Endothelial cell of umbilical vein (primary cell): ENCODE results near the gene NECTIN4. TPM values are rescaled to one million over a fixed set of nuclear protein-coding genes. Genes with fewer than 3 reads are reported as not detected.
A peak's percentile ranks its signal among the peaks of the same experiment; 100 is the strongest.

Experiments
- BruUV-seq: library from RNA; stranded (reverse); fragments of 400-500 nt; replicated peaks from 2 replicates; lab custom pipeline; 2021; lab: Mats Ljungman, UMichigan
- CTCF ChIA-PET: fragments of 300-600, 350-600 bp; sonication (Branson Sonifier 250); formaldehyde crosslinking; loops from one replicate; lab custom pipeline; 2021; ENCODE audit warnings: antibody characterized with exemption, inconsistent platforms; lab: Charles Lee
- POLR2A ChIA-PET: fragments of 300-600, 350-600 bp; sonication (Branson Sonifier 250); formaldehyde crosslinking; loops from one replicate; lab custom pipeline; 2021; ENCODE audit warnings: antibody characterized with exemption, inconsistent platforms; lab: Charles Lee
- DNase-seq: peaks from one replicate; pipeline ENCODE4 v3.0.0-alpha.2; 2011; ENCODE audit warnings: low read depth, low spot score
- FAIRE-seq: peaks from 2 replicates; lab custom pipeline; 2011; peaks lifted over from hg19 to GRCh38; lab: Jason Lieb, UNC
- H2AFZ ChIP-seq: 2 replicates; pipeline ENCODE4 v1.6.0; 2012; ENCODE audit warnings: low read depth, low read length, control low read depth, inconsistent platforms
- H3K27ac ChIP-seq: 2 replicates; pipeline ENCODE4 v1.5.1; 2011; ENCODE audit warnings: low read depth, mild to moderate bottlenecking, control low read depth, low read length, moderate library complexity; ENCODE audit not compliant: insufficient read depth
- H3K27me3 ChIP-seq, 2 experiments: 2 replicates each; pipeline versions ENCODE4 v1.6.0 to v1.6.1; 2011; ENCODE audit warnings: low read length in 2 of 2, mixed read lengths in 1 of 2; ENCODE audit not compliant: control insufficient read depth in 2 of 2, insufficient read depth in 2 of 2
- H3K36me3 ChIP-seq, 2 experiments: 2 replicates in 1 of 2; 3 replicates in 1 of 2; pipeline ENCODE4 v1.5.1; 2011; ENCODE audit warnings: low read length in 2 of 2, mild to moderate bottlenecking in 1 of 2, moderate library complexity in 1 of 2; ENCODE audit not compliant: control insufficient read depth in 2 of 2, insufficient read depth in 2 of 2; ENCODE audit errors: extremely low read depth in 1 of 2
- H3K4me1 ChIP-seq: 3 replicates; pipeline ENCODE4 v1.5.1; 2011; ENCODE audit warnings: mild to moderate bottlenecking, low read length; ENCODE audit not compliant: control insufficient read depth, insufficient read depth; ENCODE audit errors: extremely low read depth
- H3K4me2 ChIP-seq: 2 replicates; pipeline ENCODE4 v1.6.1; 2011; ENCODE audit warnings: low read length, control low read depth, mixed read lengths; ENCODE audit not compliant: insufficient read depth
- H3K4me3 ChIP-seq, 3 experiments: fragments of 200-600 bp in 1 of 3; sonication (generic), shearing (Covaris generic) in 1 of 3; replicated peaks in 1 of 3; 2 replicates each; pipeline ENCODE4 v1.5.1; 2011 to 2016; ENCODE audit warnings: control low read depth in 3 of 3, low read length in 3 of 3, mild to moderate bottlenecking in 2 of 3, inconsistent platforms in 1 of 3, low read depth in 1 of 3, moderate library complexity in 1 of 3; ENCODE audit not compliant: insufficient read depth in 1 of 3
- H3K79me2 ChIP-seq: 2 replicates; pipeline ENCODE4 v1.6.0; 2012; ENCODE audit warnings: low read length, inconsistent platforms; ENCODE audit not compliant: control insufficient read depth, insufficient read depth
- H3K9ac ChIP-seq: replicated peaks from 2 replicates; pipeline ENCODE3; 2011; ENCODE audit warnings: low read length, control low read depth; ENCODE audit not compliant: insufficient read depth; ENCODE audit errors: extremely low read depth
- H3K9me1 ChIP-seq: replicated peaks from 3 replicates; pipeline ENCODE4 v1.6.0; 2011; ENCODE audit warnings: mild to moderate bottlenecking, low read length; ENCODE audit not compliant: control insufficient read depth, insufficient read depth; ENCODE audit errors: extremely low read depth
- H3K9me3 ChIP-seq: replicated peaks from 2 replicates; pipeline ENCODE4 v1.5.1; 2012; ENCODE audit warnings: low read length, inconsistent platforms; ENCODE audit not compliant: control insufficient read depth, insufficient read depth
- H4K20me1 ChIP-seq: replicated peaks from 2 replicates; pipeline ENCODE3; 2011; ENCODE audit warnings: mild to moderate bottlenecking, low read length; ENCODE audit not compliant: control insufficient read depth, insufficient read depth; ENCODE audit errors: extremely low read depth
- EZH2 ChIP-seq: IDR thresholded peaks from 2 replicates; pipeline ENCODE4 v1.6.1; 2012; ENCODE audit warnings: borderline replicate concordance, low read depth, mild to moderate bottlenecking, moderate library complexity, low read length, inconsistent platforms; ENCODE audit not compliant: severe bottlenecking
- FOS ChIP-seq: IDR thresholded peaks from 2 replicates; pipeline ENCODE4 v1.6.1; 2011; ENCODE audit warnings: mild to moderate bottlenecking, low read length, moderate library complexity, borderline replicate concordance; ENCODE audit not compliant: insufficient read depth
- GATA2 ChIP-seq: IDR thresholded peaks from 2 replicates; pipeline ENCODE4 v1.7.0; 2011; ENCODE audit warnings: low read depth, mild to moderate bottlenecking, moderate library complexity, mixed read lengths, low read length; ENCODE audit not compliant: insufficient read length, insufficient read depth
- JUN ChIP-seq: IDR thresholded peaks from 2 replicates; pipeline ENCODE4 v1.6.1; 2011; ENCODE audit warnings: borderline replicate concordance, low read depth; ENCODE audit not compliant: insufficient read length, insufficient read depth
- MYC ChIP-seq: IDR thresholded peaks from one replicate; pipeline ENCODE4 v1.6.1; 2011; ENCODE audit warnings: mild to moderate bottlenecking, low read depth, low read length
- POLR2A ChIP-seq: IDR thresholded peaks from 2 replicates; pipeline ENCODE4 v1.6.1; 2012; ENCODE audit warnings: low read depth, mild to moderate bottlenecking, control low read depth, low read length
- POLR2AphosphoS5 ChIP-seq: IDR thresholded peaks from 2 replicates; pipeline ENCODE4 v1.6.1; 2012; ENCODE audit warnings: low read depth, mild to moderate bottlenecking, control low read depth, low read length, moderate library complexity; ENCODE audit not compliant: insufficient read depth
- dilution Hi-C: fragments of 300-500 bp; cut with MboI; formaldehyde crosslinking; loops from one replicate; pipeline ENCODE4 v1.15.0; 2019; ENCODE audit warnings: low sequenced_read_pairs; ENCODE audit not compliant: extremely low pct_ligation_motif_present
- intact Hi-C: fragments of 100-400 bp; cut with micrococcal nuclease; formaldehyde crosslinking; loops from one replicate; pipeline ENCODE4 v1.10.0; 2022
- polyA plus RNA-seq, 4 experiments: library from polyadenylated mRNA; depleted of rRNA in 3 of 4; stranded (reverse) in 3 of 4; unstranded in 1 of 4; fragments of >200 nt; gene quantifications; 2 replicates each; pipeline versions ENCODE4 v1.2.1 to v1.2.3, GENCODE V29; 2011 to 2012; ENCODE audit warnings: missing spikeins in 1 of 4
- total RNA-seq: library from RNA; stranded (reverse); gene quantifications from 2 replicates; pipeline ENCODE4 v1.2.3, GENCODE V29; 2021
- TF ChIP-seq, protein P1 (sequence below): IDR thresholded peaks from 2 replicates; pipeline ENCODE4 v1.6.1; 2011; ENCODE audit not compliant: insufficient read depth, insufficient read length
- TF ChIP-seq, protein P2 (sequence below), 2 donors: IDR thresholded peaks; 1 replicate in 1 of 2; 2 replicates in 1 of 2; pipeline ENCODE4 v1.5.1; 2011; ENCODE audit warnings: low read length in 2 of 2, mild to moderate bottlenecking in 2 of 2, moderate library complexity in 2 of 2, control low read depth in 1 of 2, inconsistent platforms in 1 of 2, low read depth in 1 of 2; ENCODE audit not compliant: insufficient read depth in 1 of 2; ENCODE audit errors: extremely low read depth in 1 of 2

The NECTIN4 gene
- total and polyA plus RNA-seq, 2 donors (not counting 3 experiments of a cell fraction or from before 2014, with no cell fraction given): 0.15 to 0.58 TPM

DNA sequence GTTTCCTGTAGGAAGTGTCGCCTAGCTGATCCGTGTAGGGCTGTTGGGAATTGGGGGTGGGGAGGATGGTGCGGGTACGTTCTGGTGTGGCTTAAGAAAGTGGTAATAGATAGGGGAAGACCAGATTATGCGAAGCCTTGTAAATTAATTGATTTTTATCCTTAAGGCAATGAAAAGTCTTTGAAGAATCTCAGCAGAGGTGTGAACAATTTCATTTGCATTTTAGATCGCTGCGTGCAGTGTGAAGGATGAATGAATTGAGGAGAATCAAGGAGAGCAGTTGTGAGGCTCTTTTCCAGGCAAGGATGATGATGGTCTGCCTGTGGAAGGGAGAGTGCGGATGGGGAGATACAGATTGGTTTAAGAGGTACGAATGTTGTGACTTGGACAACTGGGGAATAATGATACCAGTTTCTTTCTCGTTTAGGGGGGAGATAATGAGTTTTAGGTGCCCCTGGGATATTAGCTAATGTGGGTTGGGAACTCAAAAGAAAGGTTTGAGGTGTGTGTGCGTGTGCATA is 43.9 kb upstream of the NECTIN4 start:
- Histone ChIP-seq H3K4me1 (peaks cover 26% of the 10 kb centered on the region), H2AFZ (peak overlapping the region; percentile 65), H3K27ac (peak overlapping the region; percentile 85), H3K9ac (peak overlapping the region; percentile 90), H4K20me1 (no peaks in the 10 kb centered on the region), H3K9me3 (no peaks in the 10 kb centered on the region), H3K36me3 (peaks cover 7% of the 10 kb centered on the region in 2 experiments), H3K27me3 (no peaks in the 10 kb centered on the region), H3K9me1 (no peaks in the 10 kb centered on the region), H3K4me3 (peak overlapping the region; percentile 90 to 100 (median 94)), H3K4me2 (peak overlapping the region; percentile 77), H3K79me2 (peaks cover 51% of the 10 kb centered on the region)
- intact Hi-C loops: loop anchor here (1.0 kb wide), 1 partner anchor 88 kb away; the partner anchor contains the start of gene USF1
- no peak for DNase-seq
- BruUV-seq: no TSS peak
- no peak for FAIRE-seq
- ChIA-PET POLR2A (interaction anchor here (0.8 to 2.8 kb wide), 3 partner anchors 16 to 138 kb away, joined by 8 to 11 read pairs (median 11); partner anchors contain the start of genes NIT1, PFDN2 and UFC1), CTCF (interaction anchor here (0.7 to 2.9 kb wide), 10 partner anchors 21 to 299 kb away, joined by 3 to 14 read pairs (median 6); partner anchors contain the start of genes KLHDC9, PPOX and UFC1)
- no peak for TF ChIP-seq POLR2AphosphoS5
- no peak for TF ChIP-seq JUN
- TF ChIP-seq, protein P1, sequence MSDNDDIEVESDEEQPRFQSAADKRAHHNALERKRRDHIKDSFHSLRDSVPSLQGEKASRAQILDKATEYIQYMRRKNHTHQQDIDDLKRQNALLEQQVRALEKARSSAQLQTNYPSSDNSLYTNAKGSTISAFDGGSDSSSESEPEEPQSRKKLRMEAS: no peak
- TF ChIP-seq EZH2: no peak
- TF ChIP-seq POLR2A: no peak
- TF ChIP-seq MYC: no peak
- TF ChIP-seq, protein P2, sequence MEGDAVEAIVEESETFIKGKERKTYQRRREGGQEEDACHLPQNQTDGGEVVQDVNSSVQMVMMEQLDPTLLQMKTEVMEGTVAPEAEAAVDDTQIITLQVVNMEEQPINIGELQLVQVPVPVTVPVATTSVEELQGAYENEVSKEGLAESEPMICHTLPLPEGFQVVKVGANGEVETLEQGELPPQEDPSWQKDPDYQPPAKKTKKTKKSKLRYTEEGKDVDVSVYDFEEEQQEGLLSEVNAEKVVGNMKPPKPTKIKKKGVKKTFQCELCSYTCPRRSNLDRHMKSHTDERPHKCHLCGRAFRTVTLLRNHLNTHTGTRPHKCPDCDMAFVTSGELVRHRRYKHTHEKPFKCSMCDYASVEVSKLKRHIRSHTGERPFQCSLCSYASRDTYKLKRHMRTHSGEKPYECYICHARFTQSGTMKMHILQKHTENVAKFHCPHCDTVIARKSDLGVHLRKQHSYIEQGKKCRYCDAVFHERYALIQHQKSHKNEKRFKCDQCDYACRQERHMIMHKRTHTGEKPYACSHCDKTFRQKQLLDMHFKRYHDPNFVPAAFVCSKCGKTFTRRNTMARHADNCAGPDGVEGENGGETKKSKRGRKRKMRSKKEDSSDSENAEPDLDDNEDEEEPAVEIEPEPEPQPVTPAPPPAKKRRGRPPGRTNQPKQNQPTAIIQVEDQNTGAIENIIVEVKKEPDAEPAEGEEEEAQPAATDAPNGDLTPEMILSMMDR (IDR thresholded peaks at IDR 0.05; ENCODE audit: extremely low read depth in 1 of 2, insufficient read depth in 1 of 2, low read depth in 1 of 2, low read length in 2 of 2): no peak
- no peak for TF ChIP-seq GATA2
- TF ChIP-seq FOS: no peak
- dilution Hi-C loops: no loop called here
